GM19239 (cell line): Measurements from ENCODE around the gene OR14A16.

Source experiments
- DNase-seq: peaks from one replicate; pipeline ENCODE4 v3.0.0; 2011; ENCODE audit warnings: low spot score; ENCODE audit not compliant: insufficient read length
- FAIRE-seq: peaks from 2 replicates; lab custom pipeline; 2011; peaks lifted over from hg19 to GRCh38; lab: Jason Lieb, UNC

The OR14A16 gene

GRCh38 chr1:247824023-247824422, at the start of gene OR14A16:
Gene OR14A16, minus strand, starts transcription at chr1:247824119. Its CDS starts 8,390 bp downstream, at chr1:247815729.
- FAIRE-seq (no peak), DNase-seq (no peak)

- FAIRE-seq (no peak), DNase-seq (no peak)
Observed at GRCh38 chr1:247865416-247865815, 41.5 kb upstream of the OR14A16 start.

DNA sequence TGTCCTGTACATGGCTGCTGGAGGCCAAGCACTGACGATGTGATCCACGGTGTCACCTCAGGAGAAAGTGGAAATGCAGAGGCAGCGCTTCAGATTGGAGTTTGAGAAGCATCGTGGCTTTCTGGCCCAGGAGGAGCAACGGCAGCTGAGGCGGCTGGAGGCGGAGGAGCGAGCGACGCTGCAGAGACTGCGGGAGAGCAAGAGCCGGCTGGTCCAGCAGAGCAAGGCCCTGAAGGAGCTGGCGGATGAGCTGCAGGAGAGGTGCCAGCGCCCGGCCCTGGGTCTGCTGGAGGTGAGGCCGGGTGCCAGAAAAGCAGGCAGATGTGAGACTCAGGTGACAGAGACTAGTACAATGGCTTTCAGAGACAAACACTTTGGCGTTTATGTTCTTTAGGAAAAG, 40.7 kb upstream of the OR14A16 start:
- DNase-seq (no peak), FAIRE-seq (no peak)

- DNase-seq (no peak), FAIRE-seq (no peak)
Observed at GRCh38 chr1:247862756-247863155, 38.8 kb upstream of the OR14A16 start.

- DNase-seq = no peak
- no peak for FAIRE-seq
Observed at GRCh38 chr1:247857985-247858619, 34.2 kb upstream of the OR14A16 start.

DNA sequence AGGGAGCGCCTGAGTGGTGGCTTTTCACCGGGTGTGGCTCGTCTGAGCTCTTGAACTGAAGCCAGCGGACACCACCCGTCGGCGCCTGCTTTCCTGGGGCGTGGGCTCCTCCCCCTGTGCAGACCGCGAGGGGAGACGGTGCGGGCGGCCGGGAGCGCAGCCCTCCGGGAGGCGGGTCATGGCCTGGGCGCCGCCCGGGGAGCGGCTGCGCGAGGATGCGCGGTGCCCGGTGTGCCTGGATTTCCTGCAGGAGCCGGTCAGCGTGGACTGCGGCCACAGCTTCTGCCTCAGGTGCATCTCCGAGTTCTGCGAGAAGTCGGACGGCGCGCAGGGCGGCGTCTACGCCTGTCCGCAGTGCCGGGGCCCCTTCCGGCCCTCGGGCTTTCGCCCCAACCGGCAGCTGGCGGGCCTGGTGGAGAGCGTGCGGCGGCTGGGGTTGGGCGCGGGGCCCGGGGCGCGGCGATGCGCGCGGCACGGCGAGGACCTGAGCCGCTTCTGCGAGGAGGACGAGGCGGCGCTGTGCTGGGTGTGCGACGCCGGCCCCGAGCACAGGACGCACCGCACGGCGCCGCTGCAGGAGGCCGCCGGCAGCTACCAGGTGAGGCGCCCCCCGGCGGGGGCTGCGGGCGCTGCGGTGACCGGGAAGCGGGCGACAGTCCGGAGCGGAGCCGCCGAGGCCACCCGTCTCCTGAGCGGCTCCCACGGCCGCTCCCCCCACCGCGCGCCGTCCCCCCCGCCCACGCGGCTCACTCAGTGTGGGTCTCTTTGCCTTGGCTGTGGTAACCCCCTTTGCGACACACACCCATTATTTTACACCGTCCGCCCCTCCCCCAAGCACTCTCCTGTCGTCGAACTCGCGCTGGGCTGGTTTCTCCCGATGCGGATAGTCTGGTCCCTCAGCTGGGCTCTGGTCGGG, 33.4 kb upstream of the OR14A16 start, which contains the start of gene TRIM58:
TSS of gene TRIM58 (plus strand) at position 119 of the 916 bp plus-strand sequence. CDS start at position 179, 60 bp downstream.
- DNase-seq (no peak), FAIRE-seq (no peak)

GRCh38 chr1:247855911-247856310, 32.0 kb upstream of the OR14A16 start:
- DNase-seq = no peak
- no peak for FAIRE-seq

- DNase-seq (no peak), FAIRE-seq (no peak)
Observed at GRCh38 chr1:247854899-247855545, 31.1 kb upstream of the OR14A16 start.

DNA sequence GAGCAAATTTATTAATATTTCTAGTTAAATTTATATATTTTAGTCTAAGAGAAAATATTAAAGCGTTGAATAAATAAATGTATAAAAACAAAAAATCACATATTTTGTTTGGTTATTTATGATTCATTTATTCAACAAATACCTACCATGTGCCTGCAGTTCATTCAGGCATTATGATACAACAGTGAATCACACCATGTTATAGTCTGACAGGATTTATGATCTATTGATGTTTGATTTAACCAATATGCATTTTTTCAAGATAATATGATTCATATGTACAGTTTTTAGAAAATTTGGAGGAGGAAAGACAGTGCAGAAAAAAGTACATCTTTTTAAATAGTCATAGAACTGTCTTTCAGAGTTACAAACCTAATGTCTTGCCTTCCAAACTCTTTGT, 25.7 kb upstream of the OR14A16 start:
- FAIRE-seq = no peak
- DNase-seq = no peak

GRCh38 chr1:247848346-247848745, 24.4 kb upstream of the OR14A16 start:
- DNase-seq (no peak), FAIRE-seq (no peak)

DNA sequence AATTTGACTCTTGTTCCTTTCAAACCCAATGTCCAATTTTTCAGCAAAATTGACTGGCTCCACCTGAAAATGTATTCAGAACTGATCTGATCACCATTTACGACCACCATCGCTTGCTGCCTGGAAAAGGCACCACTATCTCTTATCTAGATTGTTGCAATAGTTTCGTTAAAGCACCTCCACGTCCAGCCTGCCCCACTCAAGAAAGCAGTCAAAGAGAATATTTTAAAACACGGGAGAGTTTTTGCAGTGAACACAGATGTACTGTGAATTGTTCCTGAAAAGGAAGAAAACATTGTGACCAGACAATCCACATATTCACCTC, 21.7 kb upstream of the OR14A16 start:
- FAIRE-seq (no peak), DNase-seq (no peak)

- no peak for DNase-seq
- no peak for FAIRE-seq
Observed at GRCh38 chr1:247845011-247845692, 21.2 kb upstream of the OR14A16 start.

DNA sequence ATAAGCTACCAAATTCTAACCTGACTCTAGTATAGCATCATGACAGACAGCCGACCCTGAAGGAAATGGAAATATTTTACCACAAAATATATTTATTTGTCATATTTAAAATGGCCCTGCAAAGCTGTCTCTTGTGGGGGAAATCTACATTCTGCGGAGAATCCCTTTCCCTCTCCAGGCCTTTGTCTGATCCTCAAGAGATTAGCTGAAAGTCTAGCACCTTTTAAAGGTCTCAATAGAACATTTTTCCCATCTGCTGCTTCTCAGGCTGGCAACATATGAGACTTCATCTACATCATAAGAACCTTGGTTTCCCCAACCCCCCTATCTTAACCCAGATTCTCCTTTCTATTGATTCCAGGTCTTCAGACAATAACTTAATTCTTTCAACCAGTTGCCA, 19.5 kb upstream of the OR14A16 start:
- FAIRE-seq = no peak
- no peak for DNase-seq

GRCh38 chr1:247841796-247842195, 17.9 kb upstream of the OR14A16 start, which contains the start of gene OR11L1:
Gene OR11L1, minus strand, starts transcription at chr1:247841896. Its CDS starts 0 bp downstream, at chr1:247841896.
- FAIRE-seq = no peak
- DNase-seq = no peak

DNA sequence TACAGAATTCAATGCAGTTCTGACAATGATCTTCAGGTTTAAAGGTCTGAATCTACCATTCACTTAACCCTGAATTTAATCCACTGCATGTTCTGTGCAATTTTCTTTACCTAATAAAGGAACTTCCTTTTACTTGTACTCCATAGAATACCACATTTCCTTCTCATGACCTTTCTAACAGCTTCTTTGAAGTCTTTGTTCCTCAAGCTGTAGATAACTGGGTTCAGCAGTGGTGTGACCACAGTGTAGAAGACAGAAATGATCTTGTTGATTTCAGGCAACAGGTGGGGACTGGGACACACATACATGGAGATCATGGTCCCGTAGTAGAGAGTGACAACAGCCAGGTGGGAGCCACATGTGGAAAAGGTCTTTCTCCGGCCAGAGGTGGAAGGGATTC, 16.9 kb upstream of the OR14A16 start:
- DNase-seq = no peak
- no peak for FAIRE-seq

DNA sequence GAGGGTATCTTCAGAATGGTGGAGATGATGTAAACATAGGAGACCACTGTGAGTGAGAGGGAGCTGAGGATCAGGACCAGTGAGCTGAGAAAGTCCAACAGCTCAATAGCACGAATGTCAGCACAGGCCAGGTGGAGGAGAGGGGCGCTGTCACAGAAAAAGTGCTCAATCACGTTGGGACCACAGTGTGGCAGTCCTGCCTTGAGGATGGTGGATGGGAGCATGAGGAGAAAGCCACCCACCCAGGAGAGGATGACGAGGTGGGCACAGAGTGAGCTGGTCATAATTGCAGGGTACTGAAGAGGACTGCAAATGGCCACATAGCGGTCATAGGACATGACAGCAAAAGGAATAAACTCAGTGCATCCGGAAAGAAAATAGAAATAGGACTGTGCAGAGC, 9.7 kb upstream of the OR14A16 start:
- DNase-seq (no peak), FAIRE-seq (no peak)

DNA sequence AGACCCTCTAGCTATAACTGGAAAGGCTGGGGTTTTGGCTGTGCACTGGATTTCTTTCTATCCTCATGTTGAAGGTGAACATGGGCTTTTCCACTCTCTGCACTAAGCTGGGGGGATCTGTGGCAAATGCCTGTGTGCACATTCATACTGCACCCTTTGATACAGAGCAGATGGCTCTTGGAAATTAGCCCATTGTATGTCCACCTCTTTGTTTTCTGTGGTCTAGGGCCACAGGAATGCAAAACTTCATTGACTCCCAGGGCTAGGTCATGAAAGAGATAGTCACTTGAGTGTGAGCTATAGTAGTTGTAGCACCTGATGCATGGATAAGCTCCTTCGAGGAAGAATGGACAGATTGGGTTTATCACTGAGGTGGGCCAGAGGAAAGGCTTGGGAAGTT, 5.7 kb upstream of the OR14A16 start:
- no peak for FAIRE-seq
- no peak for DNase-seq

DNA sequence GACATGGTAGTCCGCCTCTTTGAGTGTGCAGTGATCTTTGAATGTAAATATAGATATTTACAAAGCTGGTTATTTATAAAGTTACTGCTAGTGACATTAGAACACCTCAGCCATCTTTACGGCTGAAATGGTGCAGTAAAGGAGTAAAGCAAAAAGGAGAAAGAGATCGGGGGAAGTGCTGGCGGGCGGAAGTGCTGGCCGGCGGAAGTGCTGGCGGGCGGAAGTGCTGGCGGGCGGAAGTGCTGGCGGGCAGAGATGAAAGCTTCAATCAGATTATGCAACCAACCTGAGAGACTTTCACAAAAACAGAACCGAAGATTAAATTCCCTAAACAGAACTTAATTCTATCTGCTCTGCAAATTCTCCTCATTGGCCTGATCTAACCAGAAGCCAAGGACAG, 1.4 kb upstream of the OR14A16 start:
- no peak for FAIRE-seq

GRCh38 chr1:247822060-247822459, 1.9 kb downstream of the OR14A16 start:
- FAIRE-seq (no peak), DNase-seq (no peak)

More for the DNA sequence above, 1.4 kb upstream of the OR14A16 start:
- no peak for DNase-seq

- DNase-seq = no peak
- FAIRE-seq = no peak
Observed at GRCh38 chr1:247812637-247813036, 11.3 kb downstream of the OR14A16 start.
